Stimulated activated CD8-positive, alpha-beta memory T cell treated with anti-CD3 and anti-CD28 coated beads, Interleukin-4, amount 100 ng/mL, for 24 hours (primary cell): ENCODE results near the gene COL12A1.

ENCODE experiments used
- DNase-seq: peaks from one replicate; pipeline ENCODE4 v3.0.0-alpha.2; 2020; ENCODE audit warnings: low read depth

Gene COL12A1

GRCh38 chr6:75176076-75176582, 29.7 kb downstream of the COL12A1 start:
- no peak for DNase-seq

DNA sequence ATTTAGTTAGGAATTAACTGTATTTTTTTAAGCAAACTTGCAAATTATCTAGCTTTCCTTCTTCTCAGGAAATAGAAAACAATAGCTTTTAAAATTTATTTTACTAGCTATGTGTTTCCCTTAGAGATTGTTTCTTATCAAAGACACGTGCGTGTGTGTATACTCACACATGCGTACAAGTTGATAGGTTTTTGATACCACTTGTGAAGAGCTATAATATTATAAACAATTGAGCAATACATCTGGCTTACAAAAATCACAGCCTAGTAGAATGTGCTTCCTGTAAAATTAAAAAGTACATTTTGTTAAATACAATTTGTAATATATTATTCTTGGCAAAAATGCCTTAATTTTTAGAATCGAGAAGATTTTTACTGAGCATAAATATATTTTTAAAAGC, 33.9 kb downstream of the COL12A1 start:
- no peak for DNase-seq

GRCh38 chr6:75171567-75171966, 34.3 kb downstream of the COL12A1 start:
- DNase-seq: no peak

DNA sequence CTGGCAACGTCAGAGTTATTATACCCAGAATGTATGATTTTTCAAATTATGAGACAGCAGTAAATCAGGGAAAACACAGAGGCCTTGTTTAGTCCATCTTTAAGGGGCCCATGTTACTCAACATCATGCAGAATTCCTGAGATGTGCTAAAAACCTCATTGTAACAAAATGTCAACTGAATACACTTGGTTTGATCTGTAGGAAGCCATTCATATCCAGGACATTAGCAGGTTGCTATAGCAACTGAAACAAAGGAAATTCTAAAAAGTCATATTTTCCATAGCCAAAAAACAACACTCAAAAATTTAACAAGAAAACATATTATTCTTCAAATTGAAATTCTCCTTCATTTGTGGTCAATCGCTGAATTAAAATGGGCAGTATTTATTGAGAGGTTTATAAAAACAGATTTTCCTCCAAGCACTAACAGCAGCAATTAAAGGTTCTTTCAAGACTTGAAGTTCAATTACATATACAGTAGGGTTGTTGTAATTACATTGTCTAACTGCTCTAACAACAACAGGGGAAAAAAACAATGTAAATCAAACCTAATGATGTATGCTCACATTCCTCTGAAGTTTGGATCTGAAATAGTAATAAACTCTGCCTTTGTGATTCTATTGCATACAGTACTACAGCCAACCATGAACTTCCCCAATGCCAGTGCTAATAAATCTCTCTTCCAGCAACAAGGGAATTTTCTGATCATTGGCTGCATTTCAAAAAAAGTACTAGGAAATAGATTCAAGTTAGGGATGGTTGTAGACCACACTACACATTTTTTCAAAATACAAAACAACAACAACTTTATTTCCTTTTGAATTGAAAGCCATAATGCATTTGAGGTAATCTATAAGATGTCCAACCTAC, 34.9 kb downstream of the COL12A1 start:
- DNase-seq: no peak

DNA sequence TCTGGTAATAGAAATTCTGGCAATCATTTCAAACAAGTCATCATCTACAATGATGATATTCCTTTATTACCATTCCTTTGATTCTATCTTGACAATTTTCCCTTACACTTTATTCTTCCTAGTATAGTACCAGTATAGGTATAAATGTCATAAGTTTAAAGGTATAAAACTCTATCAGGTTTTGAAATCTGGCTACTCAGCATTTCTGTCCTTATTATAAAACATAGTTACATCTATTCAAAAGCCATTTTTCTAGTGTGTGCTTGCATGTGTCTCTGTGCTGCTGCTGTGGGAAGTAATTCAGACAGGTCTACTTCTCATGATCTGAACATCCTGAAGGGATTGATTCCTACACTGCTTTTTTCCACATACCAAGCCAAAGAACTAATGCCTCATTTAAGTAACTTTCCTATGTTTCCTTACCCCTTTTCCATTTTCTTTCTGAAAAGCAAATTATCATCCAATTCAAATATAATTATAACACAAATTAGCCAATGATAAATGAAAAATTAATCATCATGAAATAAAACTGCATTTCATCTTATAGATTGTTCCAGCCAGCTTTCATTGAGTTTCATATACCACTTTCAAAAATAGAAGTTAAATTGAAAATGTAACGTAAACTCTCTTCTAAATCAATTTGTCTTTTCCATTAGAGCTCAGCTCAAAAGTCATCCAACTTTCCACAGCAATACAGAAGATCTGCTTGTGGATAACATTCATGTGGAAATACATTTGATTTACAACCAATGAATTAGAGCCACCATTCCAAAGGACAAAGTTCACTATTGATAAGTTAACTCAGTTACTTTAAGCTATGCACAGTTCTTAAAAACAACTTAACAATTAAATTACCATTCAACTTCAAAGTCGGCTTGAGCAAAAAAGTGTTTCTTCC, 35.9 kb downstream of the COL12A1 start:
- no peak for DNase-seq

DNA sequence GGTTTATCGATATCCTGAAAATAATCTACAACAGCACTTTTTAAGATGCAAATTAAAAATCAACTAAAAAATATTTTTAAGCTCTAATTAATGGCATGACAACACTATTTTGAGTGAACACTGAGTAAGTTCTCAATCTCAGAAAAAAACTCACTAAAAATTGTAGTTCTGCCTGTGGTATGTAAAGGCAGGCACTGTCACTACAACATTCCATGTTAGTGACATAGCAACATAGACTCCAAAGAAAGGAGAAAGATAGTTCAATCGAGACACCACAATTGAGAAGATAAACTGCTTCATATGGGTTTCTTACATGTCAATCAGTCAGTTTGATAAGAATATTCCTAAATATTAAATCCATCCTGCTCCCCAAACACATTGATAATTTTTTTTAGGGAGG, 38.0 kb downstream of the COL12A1 start:
- no peak for DNase-seq

DNA sequence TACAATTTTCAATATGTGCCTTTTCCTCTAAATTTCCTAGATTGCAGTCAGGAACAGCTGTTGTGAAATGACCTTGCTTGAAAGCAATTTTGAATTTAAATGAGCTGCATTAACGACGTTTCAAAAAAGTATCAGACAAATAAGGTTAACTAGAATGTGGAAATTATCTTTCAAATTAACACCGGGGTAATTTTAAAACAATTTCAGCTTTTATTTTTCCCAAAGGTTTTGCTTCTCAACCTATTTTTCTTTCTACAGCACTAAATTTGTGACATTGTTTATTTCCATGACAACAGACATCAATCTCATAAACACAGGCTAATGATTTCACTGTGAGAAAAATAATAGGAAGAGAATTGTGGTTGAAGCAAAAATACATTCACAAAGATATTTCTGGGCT, 38.5 kb downstream of the COL12A1 start:
- no peak for DNase-seq

GRCh38 chr6:75166773-75167172, 39.1 kb downstream of the COL12A1 start:
- DNase-seq: no peak

GRCh38 chr6:75166236-75166635, 39.6 kb downstream of the COL12A1 start:
- DNase-seq: no peak

DNA sequence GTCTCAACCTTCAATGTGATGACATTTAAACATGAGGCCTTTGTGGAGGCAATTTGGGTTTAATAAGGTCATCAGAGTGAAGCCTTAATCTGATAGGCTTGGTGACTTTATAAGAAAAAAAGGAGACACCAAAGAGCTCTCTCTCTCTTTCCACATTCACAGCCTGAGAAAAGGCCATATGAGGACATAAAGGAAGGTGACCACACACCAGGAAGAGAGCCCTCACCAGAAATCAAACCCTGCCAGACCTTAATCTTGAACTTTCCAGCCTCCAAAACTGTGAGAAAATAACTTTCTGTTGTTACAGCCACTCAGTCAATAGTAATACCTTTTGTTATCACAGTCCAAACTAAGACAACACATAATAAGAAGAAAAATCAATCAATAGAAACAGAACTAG, 47.7 kb downstream of the COL12A1 start:
- DNase-seq: no peak

DNA sequence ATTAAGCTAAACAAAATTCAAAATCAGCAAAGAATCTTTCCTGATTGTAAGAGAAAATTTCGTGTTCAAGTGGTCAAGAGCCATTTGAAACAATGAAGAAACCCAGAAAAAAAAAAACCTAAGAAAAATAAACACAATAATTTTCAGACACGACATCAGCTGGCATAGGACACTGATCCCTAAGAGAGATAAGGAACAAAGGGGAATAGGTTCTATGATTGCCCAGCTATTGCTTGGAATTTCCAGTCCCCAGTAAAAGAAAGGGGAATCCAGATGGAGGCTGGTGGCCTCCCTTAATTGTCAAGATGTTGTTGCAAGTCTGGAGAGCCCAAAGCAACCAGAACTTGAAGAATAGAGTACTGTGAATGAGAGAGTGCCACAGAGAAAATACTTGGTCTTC, 48.5 kb downstream of the COL12A1 start:
- no peak for DNase-seq

GRCh38 chr6:75156186-75156878, 49.5 kb downstream of the COL12A1 start:
- DNase-seq: no peak

DNA sequence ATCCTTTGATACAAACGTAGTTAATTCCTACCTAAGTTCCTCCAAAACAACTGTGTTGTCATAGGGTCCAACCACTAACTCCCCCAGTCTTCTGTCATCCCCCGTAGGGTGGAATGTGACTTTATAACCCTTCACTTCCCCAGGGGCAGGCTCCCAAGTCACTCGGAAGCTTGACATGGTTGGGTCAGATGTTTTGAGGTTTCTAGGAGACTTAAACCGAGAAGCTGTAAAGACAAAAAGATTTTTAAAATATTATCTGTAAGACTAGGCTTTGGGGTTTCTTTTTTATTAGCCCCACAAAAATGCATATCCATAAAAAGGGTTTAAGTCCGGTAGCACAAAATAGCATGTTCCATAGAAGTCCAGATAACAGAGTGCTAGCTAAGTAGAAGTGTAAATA, 50.2 kb downstream of the COL12A1 start:
- DNase-seq: no peak

DNA sequence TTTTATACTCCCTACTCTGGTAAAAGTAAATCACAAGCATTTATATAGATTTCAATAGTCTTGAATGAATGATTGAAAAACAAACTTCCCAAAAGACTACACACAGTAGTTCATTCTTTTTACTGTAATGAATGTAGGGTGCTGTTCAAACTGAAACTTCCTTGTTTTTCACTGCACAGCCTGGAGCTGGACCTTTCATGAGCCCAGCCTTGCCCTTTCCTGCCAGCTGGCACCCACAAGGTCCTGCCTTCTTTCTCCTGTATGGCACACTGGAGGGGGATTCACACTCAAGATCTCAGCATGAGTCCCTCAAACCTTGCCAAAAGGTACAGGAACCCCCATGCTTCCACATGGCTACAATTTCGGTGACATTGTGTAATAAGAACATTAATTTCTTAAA, 50.9 kb downstream of the COL12A1 start:
- DNase-seq: no peak

GRCh38 chr6:75150685-75151412, 55.0 kb downstream of the COL12A1 start:
- no peak for DNase-seq

GRCh38 chr6:75149696-75150095, 56.2 kb downstream of the COL12A1 start:
- DNase-seq: no peak

GRCh38 chr6:75149240-75149639, 56.6 kb downstream of the COL12A1 start:
- no peak for DNase-seq

DNA sequence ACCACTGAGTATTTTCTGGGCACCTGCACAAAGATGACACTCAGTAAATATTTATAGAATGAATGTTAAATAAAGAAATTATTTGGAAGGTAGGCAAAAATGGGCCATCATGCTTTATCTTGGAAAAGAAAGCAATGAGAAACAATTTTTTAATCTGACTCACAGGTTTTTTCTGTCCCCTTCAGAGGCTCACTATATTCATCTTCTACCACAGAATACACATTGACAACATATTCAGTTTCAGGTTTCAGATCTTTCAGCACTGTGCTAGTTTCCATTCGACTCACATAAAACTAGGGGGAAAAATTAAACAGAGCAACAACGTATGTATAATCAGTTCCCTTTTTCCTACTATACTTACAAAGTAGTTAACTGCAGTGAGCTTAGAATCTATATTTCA, 58.3 kb downstream of the COL12A1 start:
- DNase-seq: no peak

DNA sequence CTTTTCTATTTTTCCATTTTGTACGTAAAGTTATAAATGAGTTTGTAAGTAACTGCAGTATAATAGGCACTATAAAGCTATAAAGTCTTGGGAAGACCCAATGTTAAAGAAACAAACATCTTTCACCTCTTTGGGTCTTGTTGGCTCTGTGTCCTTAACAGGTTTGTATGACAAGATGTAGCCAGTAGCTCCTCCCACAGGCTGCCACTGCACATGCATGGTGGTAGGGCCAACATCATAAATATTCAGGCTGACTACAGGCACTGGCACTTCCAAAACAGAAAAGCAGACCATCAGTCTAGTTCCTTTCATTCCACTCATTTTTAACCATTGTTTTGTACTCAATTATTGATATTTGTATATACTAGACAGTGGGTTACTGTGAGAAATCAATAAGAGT, 59.9 kb downstream of the COL12A1 start:
- no peak for DNase-seq

DNA sequence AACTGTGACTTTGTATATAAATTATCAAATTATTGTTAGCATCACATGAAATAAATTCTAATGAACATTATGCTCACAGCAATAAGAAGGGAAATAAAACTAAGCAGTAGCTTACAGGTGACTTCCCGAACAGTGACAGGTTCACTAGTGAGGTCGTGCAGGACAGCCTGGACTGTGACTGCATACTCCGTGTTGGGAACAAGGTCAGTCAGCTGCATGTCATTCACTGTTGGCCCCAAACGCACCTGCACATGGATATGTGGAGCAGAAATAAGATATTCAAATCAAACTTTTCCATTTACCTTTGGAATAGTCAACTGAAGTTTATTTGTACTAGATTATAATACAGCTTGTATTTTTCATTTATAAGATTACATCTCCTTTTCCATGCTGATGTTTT, 60.6 kb downstream of the COL12A1 start:
- no peak for DNase-seq

DNA sequence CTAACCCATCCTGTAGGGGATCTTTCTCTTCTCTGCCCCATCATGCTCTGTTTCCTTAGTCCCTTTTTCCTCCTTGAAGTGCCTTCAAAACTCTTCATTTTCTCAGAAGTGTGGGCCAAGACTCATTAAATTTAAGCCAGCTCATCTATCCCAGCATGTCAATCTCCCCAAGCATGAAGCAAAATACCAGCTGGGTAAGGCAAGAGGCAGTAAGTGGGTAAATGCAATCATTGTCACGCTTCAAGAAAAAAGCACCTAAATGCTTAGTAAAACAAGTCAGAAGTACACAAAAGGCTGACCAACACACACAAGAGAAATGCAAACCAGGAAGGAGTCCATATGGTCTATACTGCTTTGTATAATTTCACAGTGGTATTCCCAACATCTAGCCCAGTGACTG, 61.5 kb downstream of the COL12A1 start:
- no peak for DNase-seq

DNA sequence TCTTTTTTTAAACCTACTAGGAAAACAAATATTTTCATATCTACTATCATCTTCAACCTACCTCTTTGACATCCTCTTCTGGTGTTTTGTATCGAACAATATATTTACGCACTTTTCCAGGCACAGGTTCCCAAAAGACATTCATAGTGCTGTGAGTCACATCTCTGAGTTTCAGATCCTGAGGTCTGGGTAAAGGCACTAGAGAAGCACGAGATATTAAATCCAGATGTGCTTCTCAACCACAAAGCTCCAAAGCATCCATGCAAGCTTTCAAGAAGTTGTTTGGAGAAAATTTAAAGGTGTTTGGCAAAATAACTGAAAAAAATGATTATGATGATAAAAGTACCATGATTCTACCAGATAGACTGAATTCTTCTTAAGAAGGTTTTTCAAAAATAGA, 62.7 kb downstream of the COL12A1 start:
- no peak for DNase-seq
